ES-I3 (cell line): ENCODE measurements around the gene DCP1B.

Experiments used
- H3K36me3 ChIP-seq: 2 replicates; pipeline ENCODE4 v1.6.1; 2013; ENCODE audit warnings: mild to moderate bottlenecking, low read length, control low read depth, moderate library complexity; ENCODE audit not compliant: insufficient read depth
- H3K4me1 ChIP-seq: 2 replicates; pipeline ENCODE4 v1.6.1; 2013; ENCODE audit warnings: mild to moderate bottlenecking, control low read depth, low read length; ENCODE audit not compliant: insufficient read depth
- H3K9ac ChIP-seq: 2 replicates; pipeline ENCODE4 v1.6.1; 2013; ENCODE audit warnings: low read depth, mild to moderate bottlenecking, low read length, moderate library complexity
- H3K9me3 ChIP-seq: 2 replicates; pipeline ENCODE4 v1.6.1; 2013; ENCODE audit warnings: mild to moderate bottlenecking, low read length, moderate library complexity; ENCODE audit not compliant: control insufficient read depth, insufficient read depth

DCP1B gene

DNA sequence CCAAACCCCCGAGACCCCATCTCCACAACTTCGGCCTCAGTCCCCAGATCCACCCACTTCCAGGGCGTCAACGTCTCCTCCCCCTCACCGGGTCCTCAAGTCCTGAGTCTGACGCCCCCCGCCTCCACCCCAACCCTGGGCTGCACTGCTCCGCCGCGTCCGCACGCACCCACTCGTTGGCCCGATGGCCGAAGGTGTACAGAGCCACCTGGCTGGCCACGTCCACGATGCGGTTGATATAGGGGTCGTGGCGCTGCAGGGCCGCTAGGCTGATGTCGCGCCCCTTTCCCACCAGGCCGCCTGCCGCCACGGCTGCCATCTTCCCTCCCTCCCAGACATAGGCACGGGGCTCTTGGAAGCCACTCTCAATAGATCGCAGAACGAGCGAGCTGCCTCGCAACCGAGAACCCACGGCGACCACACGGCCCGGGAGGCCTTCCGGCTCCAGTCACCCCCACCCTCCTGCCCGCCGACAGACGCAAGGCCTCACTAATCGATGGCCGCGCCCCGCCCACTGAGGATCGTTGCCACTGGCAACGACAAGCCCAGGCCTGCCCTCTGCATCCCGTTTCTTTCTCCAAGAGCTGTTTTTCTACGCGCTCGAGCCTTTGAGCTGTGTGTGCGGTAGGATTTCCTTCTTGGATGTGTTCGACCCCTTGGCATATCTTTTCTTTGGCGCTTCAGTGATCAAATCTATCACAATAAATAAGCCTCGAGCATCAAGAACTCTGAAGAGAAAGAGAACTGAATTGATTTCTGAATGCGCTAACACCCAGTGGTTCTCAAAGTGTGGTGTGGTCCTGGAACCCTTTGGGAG, at the start of gene DCP1B:
Gene DCP1B, minus strand, starts transcription at position 345 of the 817 bp plus-strand sequence. Its CDS starts 26 bp downstream, at position 319.
- H3K9ac ChIP-seq, result peak within 1 kb of the TSS; percentile 62
- no peaks in the 10 kb centered on the region for H3K36me3 ChIP-seq
- no peaks in the 10 kb centered on the region for H3K9me3 ChIP-seq
- peaks cover 10% of the 10 kb centered on the region for H3K4me1 ChIP-seq

DNA sequence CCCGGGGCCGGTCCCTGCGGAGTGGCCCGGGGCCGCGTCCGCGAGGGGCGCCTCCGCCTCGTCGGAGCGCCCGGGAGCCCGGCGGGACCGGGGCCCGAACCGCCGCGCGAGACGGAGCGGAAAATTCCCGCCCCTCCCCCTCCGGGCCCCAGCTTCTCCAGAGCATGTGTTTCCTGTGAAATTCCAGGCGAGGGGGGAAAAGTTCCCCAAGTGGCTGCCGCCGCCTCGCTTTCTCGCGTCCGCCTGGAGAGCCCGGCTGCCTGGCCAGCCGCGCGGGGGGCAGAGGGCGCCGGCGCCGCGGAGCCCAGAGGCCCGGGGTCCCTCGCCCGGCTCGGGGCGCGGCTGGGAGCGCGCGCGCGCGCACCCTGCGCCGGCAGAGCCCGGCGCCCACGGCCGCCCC, 49.4 kb upstream of the DCP1B start:
- Histone ChIP-seq H3K4me1 (peaks cover 13% of the 10 kb centered on the region; the same call in 1 of the 2 replicates), H3K9ac (peak overlapping the region; percentile 73), H3K36me3 (no peaks in the 10 kb centered on the region)

DNA sequence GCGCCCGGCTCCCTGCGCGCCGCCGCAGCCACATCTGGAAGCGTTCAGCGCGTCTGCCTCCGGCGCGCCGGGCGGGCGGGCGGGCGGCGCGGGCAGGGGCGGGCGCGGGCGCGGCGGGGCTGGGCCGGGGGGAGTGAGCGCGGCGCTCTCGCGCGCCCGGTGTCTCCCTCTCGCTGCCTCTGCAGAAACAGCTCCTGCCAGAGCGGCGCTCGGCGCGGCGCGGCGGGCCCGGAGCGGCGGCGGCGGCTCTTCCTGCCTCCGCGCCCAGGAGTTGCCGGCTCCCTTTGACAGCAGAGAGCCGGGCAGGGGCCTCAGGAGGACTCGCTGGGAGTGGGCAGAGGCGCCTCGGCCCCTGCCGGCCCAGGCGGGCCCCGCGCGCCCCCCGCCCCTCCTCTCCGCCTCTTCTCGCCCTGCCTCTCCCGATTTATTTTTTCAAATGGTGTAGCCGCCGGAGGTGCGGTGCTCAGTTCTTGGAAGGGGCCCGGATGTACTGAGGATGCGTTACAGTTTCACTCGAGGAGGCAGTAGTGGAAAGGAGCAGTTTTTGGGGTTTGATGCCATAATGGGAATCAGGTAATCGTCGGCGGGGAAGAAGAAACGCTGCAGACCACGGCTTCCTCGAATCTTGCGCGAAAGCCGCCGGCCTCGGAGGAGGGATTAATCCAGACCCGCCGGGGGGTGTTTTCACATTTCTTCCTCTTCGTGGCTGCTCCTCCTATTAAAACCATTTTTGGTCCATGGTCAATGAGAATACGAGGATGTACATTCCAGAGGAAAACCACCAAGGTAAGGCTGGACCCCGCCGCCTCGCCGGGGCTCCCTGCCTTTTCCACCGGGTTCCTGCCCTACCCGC, 48.8 kb upstream of the DCP1B start, which contains the start of gene CACNA1C:
Gene CACNA1C, plus strand, starts transcription at position 162 of the 853 bp plus-strand sequence. Its CDS starts 576 bp downstream, at position 738.
- Histone ChIP-seq H3K4me1 (peaks cover 14% of the 10 kb centered on the region; the same call in 1 of the 2 replicates), H3K9ac (peak within 1 kb of the TSS; percentile 73)

More for the DNA sequence above, 49.4 kb upstream of the DCP1B start:
- no peaks in the 10 kb centered on the region for H3K9me3 ChIP-seq

DNA sequence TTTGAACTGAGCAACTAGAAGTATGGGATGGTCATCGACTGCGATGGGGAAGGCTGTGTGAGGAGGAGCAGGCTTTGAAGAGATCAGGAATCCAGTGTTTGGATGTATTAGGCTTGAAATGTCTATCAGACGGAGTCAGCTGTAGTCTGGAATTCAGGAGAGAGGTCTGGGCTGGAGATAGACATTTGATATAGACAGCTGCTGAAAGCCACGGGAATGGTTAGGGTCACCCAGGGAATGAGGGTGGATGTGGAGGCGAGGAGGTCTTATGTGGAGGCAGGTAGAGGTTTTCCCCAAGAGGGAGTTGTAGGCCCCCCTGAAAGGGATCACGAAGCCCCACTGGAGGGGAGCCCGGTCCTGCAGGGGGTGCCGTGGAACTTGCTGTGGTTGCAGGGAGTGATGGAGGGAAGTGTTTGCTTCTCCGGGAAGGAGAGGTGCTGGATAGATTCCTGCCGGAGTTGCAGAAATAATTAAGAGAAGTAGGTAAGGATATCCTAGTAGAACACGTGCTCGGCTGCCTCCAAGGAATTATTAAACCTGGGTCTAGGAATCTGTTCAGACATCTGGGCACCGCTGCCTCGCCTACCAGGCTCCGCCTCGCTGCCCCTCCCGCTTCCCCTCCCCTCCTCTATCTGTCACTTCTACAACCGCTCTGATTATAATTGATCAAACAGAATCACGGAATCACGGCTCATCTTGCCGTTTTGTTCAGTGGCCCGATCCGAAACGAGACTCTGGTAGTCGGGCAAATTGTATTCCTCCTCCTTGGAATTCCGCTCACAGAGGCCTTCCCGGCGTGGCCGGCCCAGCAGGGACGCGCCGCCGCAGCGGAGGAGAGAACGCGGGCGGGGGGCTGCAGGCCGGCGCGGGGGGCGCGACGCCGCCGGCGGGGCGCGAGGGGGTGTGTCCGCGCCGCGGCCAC, 47.7 kb upstream of the DCP1B start:
- Histone ChIP-seq H3K9me3 (no peaks in the 10 kb centered on the region), H3K9ac (peak overlapping the region; percentile 59; the same call in 1 of the 2 replicates), H3K36me3 (no peaks in the 10 kb centered on the region), H3K4me1 (peaks cover 14% of the 10 kb centered on the region; the same call in 1 of the 2 replicates)

More for the DNA sequence above, 48.8 kb upstream of the DCP1B start, which contains the start of gene CACNA1C:
- Histone ChIP-seq H3K9me3 (no peaks in the 10 kb centered on the region), H3K36me3 (no peaks in the 10 kb centered on the region)

DNA sequence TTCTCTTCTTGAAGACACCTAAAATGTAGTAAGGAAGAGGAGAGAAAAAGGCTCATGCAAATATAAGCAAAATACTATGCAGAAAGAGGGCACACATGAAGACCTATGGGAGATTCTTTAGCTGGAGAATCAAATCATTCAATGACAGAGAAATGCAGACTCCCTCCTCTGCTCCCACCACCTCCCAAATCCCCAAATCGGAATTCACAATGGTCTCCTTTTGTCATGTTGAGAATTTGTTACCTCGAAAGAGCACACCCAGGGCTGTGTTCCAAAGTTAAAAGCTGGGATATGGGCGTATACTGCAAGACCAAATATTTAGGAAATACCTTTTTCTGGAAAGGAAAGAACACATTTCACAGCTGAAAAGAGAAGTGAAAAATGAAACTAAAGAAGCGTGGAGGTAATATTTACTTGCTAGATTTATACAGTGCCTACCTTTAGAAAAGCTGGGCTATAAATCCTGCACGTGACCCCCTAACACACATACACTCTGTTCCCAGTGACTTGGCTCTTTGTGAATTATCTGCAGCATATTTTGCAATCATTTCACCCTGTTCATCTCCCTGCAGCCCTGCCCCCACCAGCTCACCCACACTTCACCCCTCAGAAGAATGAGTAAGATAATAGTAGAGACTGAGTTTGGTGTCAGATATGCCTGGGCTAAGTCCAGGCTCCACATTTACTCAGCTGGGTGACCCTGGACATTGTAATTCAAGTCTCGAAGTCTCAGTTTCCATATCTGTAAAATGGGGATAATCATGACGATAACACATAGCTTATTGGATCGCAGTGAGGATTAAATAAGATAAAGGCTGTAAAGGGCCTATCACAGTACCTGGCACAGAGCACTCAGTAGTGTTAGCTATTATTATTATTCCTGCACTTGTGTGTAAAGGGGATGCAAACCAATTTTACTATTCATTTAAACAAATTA, 45.6 kb upstream of the DCP1B start:
- no peak overlapping the region for H3K9ac ChIP-seq
- no peaks in the 10 kb centered on the region for H3K36me3 ChIP-seq
- no peaks in the 10 kb centered on the region for H3K9me3 ChIP-seq
- H3K4me1 ChIP-seq, result peaks cover 14% of the 10 kb centered on the region; the same call in 1 of the 2 replicates

DNA sequence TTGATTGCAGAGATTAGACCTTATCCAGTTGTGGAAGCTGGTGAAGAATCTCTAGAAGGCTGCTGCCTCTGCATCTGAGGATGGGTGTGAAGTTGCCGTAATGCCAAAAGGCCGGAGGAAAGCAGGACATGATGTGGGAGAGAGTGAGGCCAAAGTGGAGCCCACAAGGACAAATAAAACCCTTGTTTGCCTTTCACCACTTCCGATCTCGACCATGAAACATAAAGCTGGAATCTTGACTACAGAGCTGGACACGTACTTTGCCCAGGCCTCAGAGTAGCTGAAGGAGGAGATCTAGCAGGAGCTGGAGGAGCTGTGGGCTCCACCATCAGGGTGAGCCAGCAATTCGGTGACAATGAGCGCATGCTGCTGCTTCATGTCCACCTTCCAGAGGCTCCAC, 43.5 kb upstream of the DCP1B start:
- H3K9ac ChIP-seq, result no peak overlapping the region
- peaks cover 14% of the 10 kb centered on the region; the same call in 1 of the 2 replicates for H3K4me1 ChIP-seq
- no peaks in the 10 kb centered on the region for H3K9me3 ChIP-seq
- no peaks in the 10 kb centered on the region for H3K36me3 ChIP-seq

DNA sequence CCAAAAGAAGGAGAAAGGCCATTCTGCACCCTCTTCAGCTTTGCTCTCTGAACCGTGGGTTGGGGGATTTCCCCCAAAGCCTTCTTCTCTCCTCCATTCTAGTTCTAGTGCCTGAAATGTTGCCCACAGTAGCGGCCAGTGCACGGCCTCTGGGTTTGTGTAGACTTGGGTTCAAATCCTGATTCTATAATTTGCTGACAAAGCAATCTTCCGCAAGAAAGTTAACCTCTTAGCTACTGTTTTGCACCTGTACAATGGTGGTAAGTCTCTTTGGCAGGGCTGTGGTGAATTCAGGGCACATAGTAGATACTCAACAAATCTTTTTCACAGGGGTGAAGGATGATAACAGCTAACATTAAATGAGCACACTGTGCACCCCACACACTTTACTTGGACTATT, 42.7 kb upstream of the DCP1B start:
- Histone ChIP-seq H3K36me3 (no peaks in the 10 kb centered on the region), H3K9me3 (no peaks in the 10 kb centered on the region), H3K9ac (no peak overlapping the region), H3K4me1 (peaks cover 14% of the 10 kb centered on the region; the same call in 1 of the 2 replicates)

DNA sequence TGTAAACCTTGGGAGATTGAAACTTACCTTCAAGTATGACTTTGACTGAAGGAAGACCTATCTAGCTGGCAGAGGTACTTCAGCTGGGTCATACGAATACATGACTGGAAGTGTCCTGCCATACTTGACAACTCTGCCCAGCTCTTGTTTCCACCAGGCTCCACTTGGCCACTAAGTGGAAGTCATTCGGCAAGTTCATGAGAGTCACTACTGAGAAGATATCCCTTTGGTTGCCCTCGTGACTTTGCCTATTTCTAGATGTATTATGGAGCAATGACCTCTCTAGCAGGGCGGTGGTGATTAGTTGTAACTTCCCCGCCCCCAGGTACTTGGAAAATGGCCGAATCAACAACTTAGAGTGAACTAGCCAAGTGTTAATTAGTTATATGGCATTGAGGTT, 39.9 kb upstream of the DCP1B start:
- Histone ChIP-seq H3K9me3 (no peaks in the 10 kb centered on the region), H3K36me3 (no peaks in the 10 kb centered on the region), H3K9ac (no peak overlapping the region), H3K4me1 (peaks cover 5% of the 10 kb centered on the region; the same call in 1 of the 2 replicates)

DNA sequence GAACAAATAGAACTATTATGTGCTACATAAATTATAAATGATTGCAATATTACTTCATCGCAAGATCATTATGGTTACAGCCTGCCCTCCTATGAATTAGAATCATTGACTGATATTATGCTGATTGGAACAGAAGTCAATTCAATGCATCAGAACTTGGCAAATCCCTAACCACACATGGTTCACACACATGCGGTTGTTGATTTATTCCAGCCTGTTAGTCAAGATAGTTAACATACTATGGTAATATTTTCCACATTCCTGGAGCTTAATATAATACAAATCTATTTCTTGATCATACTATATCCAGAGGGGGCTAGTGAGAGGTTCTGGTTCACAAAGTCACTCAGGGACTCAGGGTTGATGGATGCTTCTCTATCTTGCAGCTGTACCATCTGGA, 38.8 kb upstream of the DCP1B start:
- no peaks in the 10 kb centered on the region for H3K9me3 ChIP-seq
- H3K9ac ChIP-seq, result no peak overlapping the region
- H3K36me3 ChIP-seq, result no peaks in the 10 kb centered on the region
- H3K4me1 ChIP-seq, result no peaks in the 10 kb centered on the region

DNA sequence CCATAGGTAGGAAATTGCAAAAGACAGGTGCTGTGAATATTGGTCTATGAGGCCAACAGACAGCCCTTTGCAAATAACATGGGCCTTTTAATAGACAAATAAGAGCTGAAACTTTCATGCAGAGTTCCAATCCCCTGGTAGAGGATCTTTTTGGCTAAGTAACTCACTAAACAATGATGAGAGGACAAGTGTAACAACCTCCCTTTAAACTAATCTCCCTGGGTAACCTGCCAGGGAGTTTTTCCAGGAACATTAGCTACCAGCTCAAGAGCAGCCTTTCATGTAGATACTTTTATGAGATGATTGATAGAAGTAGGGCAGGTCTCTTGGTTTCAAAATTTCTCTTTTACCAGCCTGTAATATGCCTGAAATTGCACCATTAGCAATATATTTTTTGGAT, 34.8 kb upstream of the DCP1B start:
- Histone ChIP-seq H3K36me3 (no peaks in the 10 kb centered on the region), H3K4me1 (no peaks in the 10 kb centered on the region), H3K9me3 (no peaks in the 10 kb centered on the region), H3K9ac (no peak overlapping the region)

DNA sequence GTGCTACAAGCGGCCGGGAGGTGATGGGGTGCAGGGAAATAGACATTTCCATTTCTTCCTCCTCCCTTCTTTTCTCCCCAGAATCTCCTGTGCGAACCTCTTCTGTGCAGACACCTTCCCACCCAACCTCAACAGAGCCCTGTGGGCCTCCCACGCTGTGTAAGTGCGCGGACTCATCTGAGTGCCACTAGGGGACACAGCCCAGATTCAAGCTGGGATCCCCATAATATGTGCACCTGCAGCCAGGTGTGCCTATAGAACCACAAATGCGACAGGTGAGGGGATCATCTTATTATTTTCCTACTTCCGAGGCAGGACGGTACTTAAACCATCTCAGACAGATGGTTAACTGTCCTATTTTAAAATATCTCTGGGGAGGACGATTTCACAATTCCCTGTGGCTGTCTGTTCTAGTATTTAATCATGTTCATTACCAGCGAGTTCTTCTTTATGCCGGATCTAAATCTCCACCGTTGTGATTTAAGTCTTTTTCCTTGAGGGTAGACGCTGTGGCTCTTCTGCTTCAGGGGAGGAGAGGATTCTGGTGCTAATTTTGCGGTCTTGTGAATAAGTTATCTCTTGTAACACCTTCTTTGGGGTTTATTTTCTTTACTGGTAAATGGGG, 31.3 kb upstream of the DCP1B start:
- Histone ChIP-seq H3K4me1 (no peaks in the 10 kb centered on the region), H3K36me3 (no peaks in the 10 kb centered on the region), H3K9ac (peak overlapping the region; percentile 47), H3K9me3 (no peaks in the 10 kb centered on the region)

DNA sequence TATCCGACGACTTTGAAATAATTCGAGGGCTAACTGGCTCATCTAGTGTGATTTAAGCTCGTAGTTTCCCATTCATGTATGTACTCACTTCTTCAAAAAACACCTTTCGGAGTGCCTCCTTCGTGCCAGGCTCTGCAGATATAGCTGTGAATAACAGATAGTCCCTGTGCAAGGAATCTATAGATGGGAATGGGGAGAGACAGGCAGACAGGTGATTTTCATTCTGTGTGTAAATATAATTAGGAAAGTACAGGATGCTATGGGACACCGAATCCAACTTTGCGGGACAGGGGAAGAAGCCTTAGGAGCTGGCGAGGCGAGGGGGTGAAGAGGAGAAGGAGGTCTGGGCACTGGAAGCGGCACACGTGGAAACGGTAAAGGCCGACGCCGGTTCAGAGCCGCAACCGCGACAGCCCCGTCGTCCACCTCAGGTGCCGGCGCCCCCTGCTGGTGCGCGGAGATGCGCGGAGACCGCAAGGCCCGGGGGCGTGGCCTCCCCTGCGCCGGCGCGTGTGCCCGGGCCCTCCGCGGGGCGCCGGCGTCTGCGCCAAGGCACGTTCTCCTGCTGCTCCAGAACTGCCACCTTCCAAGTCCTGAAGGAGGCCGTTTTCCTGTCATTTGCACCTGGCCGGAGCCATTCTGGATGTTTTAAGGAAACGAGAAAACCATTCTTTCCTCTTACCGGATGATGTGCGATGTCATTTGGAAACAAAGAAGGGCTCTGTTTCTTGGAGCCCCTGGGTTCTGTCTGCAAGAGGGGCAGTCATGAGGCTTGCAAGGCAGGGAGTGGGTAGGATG, 30.6 kb upstream of the DCP1B start:
- Histone ChIP-seq H3K4me1 (no peaks in the 10 kb centered on the region), H3K9me3 (no peaks in the 10 kb centered on the region), H3K36me3 (no peaks in the 10 kb centered on the region), H3K9ac (peak overlapping the region; percentile 47)
